Measurements from ENCODE around the gene AKAP1. TPM values are rescaled to one million over a fixed set of nuclear protein-coding genes. Genes with fewer than 3 reads are reported as not detected.

Gene AKAP1
- polyA plus RNA-seq, 1 of the 3 experiments (the other 2 are of a cell fraction): 36.3 TPM

- ChIA-PET POLR2A (no interaction called here), CTCF (interaction anchor here (1.3 to 1.6 kb wide), 3 partner anchors 15 to 759 kb away, joined by 3 to 5 read pairs (median 4); no protein-coding TSS in a partner anchor)
- no peaks in the 10 kb centered on the region for H3K9me2 ChIP-seq
- no peaks in the 10 kb centered on the region for H3K9me3 ChIP-seq
- DNase-seq: no peak
- H3K36me3 ChIP-seq (replicated peaks in 1 of 2; ENCODE audit: control insufficient read depth in 1 of 2, insufficient read depth in 2 of 2, low read length in 1 of 2): peaks cover 2 to 55% of the 10 kb centered on the region in 2 experiments
- TF ChIP-seq RCOR1 (IDR thresholded peaks at IDR 0.05; ENCODE audit: low read length): no peak
- TF ChIP-seq GABPA (IDR thresholded peaks at IDR 0.05; ENCODE audit: low read depth): no peak
- TF ChIP-seq, protein P1, sequence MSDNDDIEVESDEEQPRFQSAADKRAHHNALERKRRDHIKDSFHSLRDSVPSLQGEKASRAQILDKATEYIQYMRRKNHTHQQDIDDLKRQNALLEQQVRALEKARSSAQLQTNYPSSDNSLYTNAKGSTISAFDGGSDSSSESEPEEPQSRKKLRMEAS (IDR thresholded peaks at IDR 0.05; ENCODE audit: low read depth): no peak
- TF ChIP-seq REST (IDR thresholded peaks at IDR 0.05; ENCODE audit: low read depth, low read length): no peak
- TF ChIP-seq TCF12 (IDR thresholded peaks at IDR 0.05): no peak
- no peak for TF ChIP-seq USF2 (IDR thresholded peaks at IDR 0.05; ENCODE audit: borderline replicate concordance, low read depth, low read length)
- no peak overlapping the region for H3K9ac ChIP-seq
- no peak overlapping the region for H3K27ac ChIP-seq (ENCODE audit: low read depth in 2 of 2, low read length in 1 of 2)
- H4K20me1 ChIP-seq (ENCODE audit: insufficient read depth): no peaks in the 10 kb centered on the region
- H3K27me3 ChIP-seq (ENCODE audit: insufficient read depth): no peaks in the 10 kb centered on the region
- peaks cover 0 to 8% of the 10 kb centered on the region in 2 experiments; a peak in 1 of 4 replicates for H3K4me1 ChIP-seq (ENCODE audit: control insufficient read depth in 1 of 2, insufficient read depth in 2 of 2, low read depth in 1 of 2, low read length in 1 of 2)
- H3K4me2 ChIP-seq: no peak overlapping the region
- WGBS (ENCODE audit: low lambda C conversion rate): 100% methylated on average over 2 of the region's 4 CpGs
- no peak overlapping the region for H3K4me3 ChIP-seq (ENCODE audit: low read depth in 2 of 2, low read length in 1 of 2)
- H3K79me2 ChIP-seq (ENCODE audit: insufficient read depth): no peaks in the 10 kb centered on the region
- no peak overlapping the region for H2AFZ ChIP-seq (ENCODE audit: low read depth)
- peaks cover 2% of the 10 kb centered on the region for H3F3A ChIP-seq (replicated peaks; ENCODE audit: insufficient read depth)
These were observed 30.3 kb downstream of the AKAP1 start for GRCh38 chr17:57115377-57115776.

GRCh38 chr17:57115916-57116315 lies 30.9 kb downstream of the AKAP1 start:
- H3K4me3 ChIP-seq (ENCODE audit: low read depth in 2 of 2, low read length in 1 of 2): no peak overlapping the region
- H3K9me3 ChIP-seq: no peaks in the 10 kb centered on the region
- no peaks in the 10 kb centered on the region for H3K79me2 ChIP-seq (ENCODE audit: insufficient read depth)
- CTCF ChIA-PET: no interaction called here
- H3K9me2 ChIP-seq: no peaks in the 10 kb centered on the region
- no peak overlapping the region for H3K4me2 ChIP-seq
- no peak for DNase-seq
- H3K36me3 ChIP-seq (replicated peaks in 1 of 2; ENCODE audit: control insufficient read depth in 1 of 2, insufficient read depth in 2 of 2, low read length in 1 of 2): peaks cover 5 to 61% of the 10 kb centered on the region in 2 experiments
- POLR2A ChIA-PET: no interaction called here
- no peak overlapping the region for H3K27ac ChIP-seq (ENCODE audit: low read depth in 2 of 2, low read length in 1 of 2)
- 96% methylated on average over 20 of the region's 21 CpGs for WGBS (ENCODE audit: low lambda C conversion rate)
- H3F3A ChIP-seq (replicated peaks; ENCODE audit: insufficient read depth): peaks cover 7% of the 10 kb centered on the region
- no peak overlapping the region for H3K9ac ChIP-seq
- peaks cover 0 to 6% of the 10 kb centered on the region in 2 experiments; a peak in 1 of 4 replicates for H3K4me1 ChIP-seq (ENCODE audit: control insufficient read depth in 1 of 2, insufficient read depth in 2 of 2, low read depth in 1 of 2, low read length in 1 of 2)
- no peak overlapping the region for H2AFZ ChIP-seq (ENCODE audit: low read depth)
- H4K20me1 ChIP-seq (ENCODE audit: insufficient read depth): no peaks in the 10 kb centered on the region
- TF ChIP-seq SMC3 (IDR thresholded peaks at IDR 0.05; ENCODE audit: low read depth, low read length) (no peak), NFIC (IDR thresholded peaks at IDR 0.05; ENCODE audit: borderline replicate concordance) (no peak), ELF1 (IDR thresholded peaks at IDR 0.05) (no peak), RAD21 (IDR thresholded peaks at IDR 0.05; ENCODE audit: low read length) (no peak), EZH2phosphoT487 (IDR thresholded peaks at IDR 0.05; ENCODE audit: borderline replicate concordance, low read depth) (no peak), IRF3 (IDR thresholded peaks at IDR 0.05; ENCODE audit: low read depth, low read length) (no peak), FOXM1 (IDR thresholded peaks at IDR 0.05; ENCODE audit: low read depth) (no peak), CTCF (IDR thresholded peaks at IDR 0.05) (no peak), USF1 (IDR thresholded peaks at IDR 0.05; ENCODE audit: borderline replicate concordance, low read depth) (no peak), NRF1 (IDR thresholded peaks at IDR 0.05; ENCODE audit: low read depth, low read length) (no peak), ZBTB33 (IDR thresholded peaks at IDR 0.05; ENCODE audit: borderline replicate concordance, low read depth) (no peak)
- TF ChIP-seq, protein P1 (IDR thresholded peaks at IDR 0.05; ENCODE audit: low read depth): no peak
- H3K27me3 ChIP-seq (ENCODE audit: insufficient read depth): no peaks in the 10 kb centered on the region

All from SK-N-SH (cell line).